H1 (cell line): ENCODE measurements around the gene ZDHHC22.

ENCODE experiments used
- POLR2AphosphoS5 ChIP-seq: IDR thresholded peaks from 2 replicates; pipeline ENCODE4 v1.6.1; 2011; ENCODE audit warnings: low read depth, low read length
- TF ChIP-seq, protein P1 (sequence below), 3 experiments: IDR thresholded peaks; 1 replicate in 2 of 3; 2 replicates in 1 of 3; pipeline versions ENCODE4 v1.5.1 to v1.6.1; 2011; ENCODE audit warnings: low read length in 3 of 3, mild to moderate bottlenecking in 3 of 3, inconsistent platforms in 2 of 3, low read depth in 1 of 3, moderate library complexity in 1 of 3; ENCODE audit not compliant: insufficient read depth in 1 of 3; ENCODE audit errors: control extremely low read depth in 1 of 3

DNA sequence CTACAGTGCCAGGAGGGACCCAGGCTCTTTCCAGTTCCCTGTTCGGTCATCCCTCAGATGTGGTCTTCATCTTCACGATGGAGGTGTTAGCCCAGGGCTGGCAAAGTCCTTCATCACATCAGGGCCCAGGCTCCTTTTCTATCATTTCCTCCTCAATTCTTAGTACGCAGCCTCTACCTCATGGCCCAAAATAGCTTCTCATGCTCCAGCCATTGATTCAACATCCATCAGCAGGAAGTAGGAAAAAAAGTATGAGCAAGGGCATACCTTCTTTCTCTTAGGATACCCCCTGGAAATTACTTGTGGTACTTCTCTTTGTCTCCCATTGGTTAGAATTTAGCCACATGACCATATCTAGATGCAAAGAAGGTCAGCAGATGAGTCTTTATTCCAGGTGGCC lies 12.2 kb upstream of the ZDHHC22 start:
- TF ChIP-seq, protein P1, sequence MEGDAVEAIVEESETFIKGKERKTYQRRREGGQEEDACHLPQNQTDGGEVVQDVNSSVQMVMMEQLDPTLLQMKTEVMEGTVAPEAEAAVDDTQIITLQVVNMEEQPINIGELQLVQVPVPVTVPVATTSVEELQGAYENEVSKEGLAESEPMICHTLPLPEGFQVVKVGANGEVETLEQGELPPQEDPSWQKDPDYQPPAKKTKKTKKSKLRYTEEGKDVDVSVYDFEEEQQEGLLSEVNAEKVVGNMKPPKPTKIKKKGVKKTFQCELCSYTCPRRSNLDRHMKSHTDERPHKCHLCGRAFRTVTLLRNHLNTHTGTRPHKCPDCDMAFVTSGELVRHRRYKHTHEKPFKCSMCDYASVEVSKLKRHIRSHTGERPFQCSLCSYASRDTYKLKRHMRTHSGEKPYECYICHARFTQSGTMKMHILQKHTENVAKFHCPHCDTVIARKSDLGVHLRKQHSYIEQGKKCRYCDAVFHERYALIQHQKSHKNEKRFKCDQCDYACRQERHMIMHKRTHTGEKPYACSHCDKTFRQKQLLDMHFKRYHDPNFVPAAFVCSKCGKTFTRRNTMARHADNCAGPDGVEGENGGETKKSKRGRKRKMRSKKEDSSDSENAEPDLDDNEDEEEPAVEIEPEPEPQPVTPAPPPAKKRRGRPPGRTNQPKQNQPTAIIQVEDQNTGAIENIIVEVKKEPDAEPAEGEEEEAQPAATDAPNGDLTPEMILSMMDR (IDR thresholded peaks at IDR 0.05; ENCODE audit: control extremely low read depth in 1 of 3, insufficient read depth in 1 of 3, low read depth in 1 of 3, low read length in 3 of 3) = no peak
- TF ChIP-seq POLR2AphosphoS5 = no peak
